HL-60 (cell line): Measurements from ENCODE around the gene SLC5A11.
"Not testable (repeated sequence)": the region's sequence is repeated elsewhere in the genome, so short reads cannot be mapped to it uniquely, and the experiment has no call there.

Experiments used
- GABPA ChIP-seq: IDR thresholded peaks from 2 replicates; pipeline ENCODE4 v1.6.1; 2012; ENCODE audit warnings: low read depth
- POLR2AphosphoS5 ChIP-seq: IDR thresholded peaks from 2 replicates; pipeline ENCODE4 v1.6.1; 2012; ENCODE audit warnings: low read depth
- REST ChIP-seq: IDR thresholded peaks from 2 replicates; pipeline ENCODE4 v1.6.1; 2012; ENCODE audit warnings: low read depth; ENCODE audit not compliant: insufficient replicate concordance
- SPI1 ChIP-seq: IDR thresholded peaks from 2 replicates; pipeline ENCODE4 v1.6.1; 2012; ENCODE audit warnings: low read depth, mild to moderate bottlenecking, borderline replicate concordance
- TF ChIP-seq, protein P1 (sequence below): IDR thresholded peaks from one replicate; pipeline ENCODE4 v1.5.1; 2011; ENCODE audit warnings: low read length, control low read depth, inconsistent platforms; ENCODE audit not compliant: insufficient read depth

- TF ChIP-seq, protein P1, sequence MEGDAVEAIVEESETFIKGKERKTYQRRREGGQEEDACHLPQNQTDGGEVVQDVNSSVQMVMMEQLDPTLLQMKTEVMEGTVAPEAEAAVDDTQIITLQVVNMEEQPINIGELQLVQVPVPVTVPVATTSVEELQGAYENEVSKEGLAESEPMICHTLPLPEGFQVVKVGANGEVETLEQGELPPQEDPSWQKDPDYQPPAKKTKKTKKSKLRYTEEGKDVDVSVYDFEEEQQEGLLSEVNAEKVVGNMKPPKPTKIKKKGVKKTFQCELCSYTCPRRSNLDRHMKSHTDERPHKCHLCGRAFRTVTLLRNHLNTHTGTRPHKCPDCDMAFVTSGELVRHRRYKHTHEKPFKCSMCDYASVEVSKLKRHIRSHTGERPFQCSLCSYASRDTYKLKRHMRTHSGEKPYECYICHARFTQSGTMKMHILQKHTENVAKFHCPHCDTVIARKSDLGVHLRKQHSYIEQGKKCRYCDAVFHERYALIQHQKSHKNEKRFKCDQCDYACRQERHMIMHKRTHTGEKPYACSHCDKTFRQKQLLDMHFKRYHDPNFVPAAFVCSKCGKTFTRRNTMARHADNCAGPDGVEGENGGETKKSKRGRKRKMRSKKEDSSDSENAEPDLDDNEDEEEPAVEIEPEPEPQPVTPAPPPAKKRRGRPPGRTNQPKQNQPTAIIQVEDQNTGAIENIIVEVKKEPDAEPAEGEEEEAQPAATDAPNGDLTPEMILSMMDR: not testable (repeated sequence)
- TF ChIP-seq REST, POLR2AphosphoS5, GABPA, SPI1: not testable (repeated sequence)
These were observed 33.0 kb upstream of the SLC5A11 start for GRCh38 chr16:24812813-24813212.
